Medulla oblongata (tissue), 1 donor: Measurements from ENCODE around the gene FOXO1.
A peak's percentile ranks its signal among the peaks of the same experiment; 100 is the strongest.
"Not testable (repeated sequence)": the region's sequence is repeated elsewhere in the genome, so short reads cannot be mapped to it uniquely, and the experiment has no call there.

Source experiments
- DNase-seq: peaks from one replicate; pipeline ENCODE4 v3.0.0-alpha.2; 2015; ENCODE audit errors: extremely low spot score

FOXO1 gene

DNA sequence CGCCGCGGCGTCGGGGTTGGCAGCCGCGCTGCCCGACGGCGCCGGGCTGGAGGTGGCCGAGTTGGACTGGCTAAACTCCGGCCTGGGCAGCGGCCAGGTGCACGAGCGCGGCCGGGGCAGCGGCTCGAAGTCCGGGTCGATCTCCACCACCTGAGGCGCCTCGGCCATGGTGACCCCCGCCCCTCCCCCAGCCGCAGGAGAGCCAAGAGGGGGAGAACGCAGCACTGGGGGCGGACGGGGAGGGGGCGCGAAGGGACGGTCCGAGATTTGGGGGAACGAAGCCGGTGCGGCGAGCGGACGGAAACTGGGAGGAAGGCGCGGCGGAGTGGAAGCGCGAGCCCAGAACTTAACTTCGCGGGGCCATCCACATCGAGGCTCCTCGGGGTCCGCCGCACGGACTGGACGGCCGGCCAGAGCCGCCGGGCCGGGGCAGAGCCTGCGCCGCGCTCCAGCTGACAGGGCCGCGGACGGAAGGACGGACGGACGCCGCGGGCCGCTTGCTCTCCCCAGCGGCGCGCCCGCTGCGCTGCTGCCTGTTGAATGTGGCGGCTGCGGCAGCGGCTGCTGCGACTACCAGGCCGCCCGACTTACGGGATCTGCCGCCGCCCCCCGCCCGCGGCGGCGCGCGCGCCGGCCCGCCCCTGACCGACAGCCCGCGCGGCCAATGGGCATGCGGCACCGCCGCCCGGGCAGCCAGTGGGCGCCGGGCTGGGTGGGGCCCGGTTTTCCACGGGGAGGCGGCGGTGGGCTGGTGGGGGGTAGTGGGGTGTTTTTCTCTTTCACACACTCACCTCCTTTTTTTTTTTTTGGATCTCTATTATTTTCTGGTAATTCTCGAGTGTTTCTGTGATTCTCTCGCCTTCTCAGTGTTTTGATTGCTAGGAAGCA is at the start of gene FOXO1:
Gene FOXO1, minus strand, starts transcription at position 597 of the 888 bp plus-strand sequence. Its CDS starts 429 bp downstream, at position 168.
- DNase-seq, result peak; percentile 87

- not testable (repeated sequence) for DNase-seq
Observed at GRCh38 chr13:40714433-40714832, 48.0 kb upstream of the FOXO1 start.

GRCh38 chr13:40706439-40706838 is 40.0 kb upstream of the FOXO1 start:
- DNase-seq, result no peak

- DNase-seq, result no peak
Observed at GRCh38 chr13:40697711-40698110, 31.3 kb upstream of the FOXO1 start.

DNA sequence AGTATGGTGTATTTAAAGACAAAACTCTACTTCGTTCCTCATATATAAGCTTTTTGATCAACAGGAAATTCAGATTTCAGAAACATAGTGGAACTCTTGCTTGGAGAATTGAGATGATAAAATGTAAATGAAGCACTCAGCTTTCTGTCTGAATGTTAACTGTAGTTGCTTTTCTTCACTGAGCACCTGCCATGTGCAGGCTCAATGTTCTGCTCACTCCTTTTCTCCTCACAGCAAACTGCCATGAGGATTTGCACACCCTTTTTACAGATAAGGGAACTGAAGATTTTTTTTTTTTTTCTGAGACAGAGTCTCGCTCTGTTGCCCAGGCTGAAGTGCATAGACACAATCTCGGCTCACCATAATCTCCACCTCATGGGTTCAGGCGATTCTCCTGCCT is 28.0 kb upstream of the FOXO1 start:
- no peak for DNase-seq

DNA sequence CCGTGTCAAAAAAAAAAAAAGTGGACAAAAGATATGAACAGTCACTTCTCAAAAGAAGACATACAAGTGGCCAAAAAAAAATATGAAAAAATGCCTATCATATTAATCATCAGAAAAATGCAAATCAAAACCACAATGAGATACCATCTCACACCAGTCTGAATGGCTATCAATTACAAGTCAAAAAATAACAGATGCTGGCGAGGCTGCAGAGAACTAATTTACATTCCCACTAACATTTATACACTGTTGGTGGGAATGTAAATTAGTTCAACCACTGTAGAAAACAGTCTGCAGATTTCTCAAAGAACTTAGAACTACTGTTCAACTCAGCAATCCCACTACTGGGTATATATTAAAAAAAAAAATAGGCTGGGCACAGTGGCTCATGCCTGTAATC is 26.5 kb upstream of the FOXO1 start:
- no peak for DNase-seq

DNA sequence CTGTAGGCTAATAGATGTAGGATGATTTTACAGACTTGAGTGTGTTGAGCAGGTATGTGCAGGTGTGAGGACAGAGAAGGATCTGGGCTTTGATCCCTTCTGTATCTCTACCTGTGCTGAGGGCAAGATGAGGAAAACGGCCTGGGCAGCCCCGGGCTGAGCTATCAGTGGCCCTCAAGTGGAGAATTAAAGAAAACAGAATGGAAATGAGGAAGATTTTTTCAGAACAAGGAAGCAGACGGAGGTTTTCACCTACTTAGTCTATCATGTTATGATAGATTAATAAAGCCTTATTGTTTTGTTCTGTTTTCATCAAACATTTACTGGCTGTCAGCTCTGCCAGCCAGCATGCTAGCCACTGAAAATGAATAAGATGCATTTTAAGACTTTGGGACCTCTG is 22.3 kb upstream of the FOXO1 start:
- no peak for DNase-seq

GRCh38 chr13:40682449-40683240 is 16.2 kb upstream of the FOXO1 start:
- peak; percentile 51 for DNase-seq

- DNase-seq, result no peak
Observed at GRCh38 chr13:40681341-40682146, 15.1 kb upstream of the FOXO1 start.

DNA sequence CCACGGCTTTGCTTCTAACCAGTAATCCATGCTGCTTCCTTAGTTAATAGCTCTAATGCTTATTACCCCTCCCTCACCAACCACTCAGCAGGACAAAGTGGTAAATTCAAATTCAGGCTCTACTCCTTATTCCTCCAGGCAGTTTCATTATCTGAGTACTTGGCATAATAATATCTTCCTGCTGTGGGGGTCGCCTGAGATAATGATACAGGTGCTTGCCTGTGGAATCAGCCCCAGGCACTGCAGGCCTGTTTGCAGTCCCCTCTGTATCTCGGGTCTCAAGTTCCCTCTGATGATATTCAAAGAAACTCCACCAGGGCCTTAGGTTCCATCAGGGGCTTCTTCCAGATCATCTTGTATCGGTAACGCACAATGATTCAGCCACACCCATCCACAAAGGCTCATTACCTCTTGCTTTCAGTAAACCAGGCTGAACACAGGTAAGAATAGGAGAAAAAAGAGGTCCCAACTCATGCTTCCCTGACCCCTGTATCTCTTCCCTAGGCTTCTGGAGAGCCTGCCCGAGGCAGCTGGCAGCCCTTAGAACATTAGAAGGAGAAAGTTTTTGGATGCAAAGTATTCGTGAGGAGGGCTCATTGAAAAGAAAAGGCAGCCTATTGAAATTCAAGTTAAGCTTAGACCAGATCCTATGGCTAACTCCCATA is 14.3 kb upstream of the FOXO1 start:
- DNase-seq, result no peak

GRCh38 chr13:40679480-40679985 is 13.1 kb upstream of the FOXO1 start:
- DNase-seq, result no peak

DNA sequence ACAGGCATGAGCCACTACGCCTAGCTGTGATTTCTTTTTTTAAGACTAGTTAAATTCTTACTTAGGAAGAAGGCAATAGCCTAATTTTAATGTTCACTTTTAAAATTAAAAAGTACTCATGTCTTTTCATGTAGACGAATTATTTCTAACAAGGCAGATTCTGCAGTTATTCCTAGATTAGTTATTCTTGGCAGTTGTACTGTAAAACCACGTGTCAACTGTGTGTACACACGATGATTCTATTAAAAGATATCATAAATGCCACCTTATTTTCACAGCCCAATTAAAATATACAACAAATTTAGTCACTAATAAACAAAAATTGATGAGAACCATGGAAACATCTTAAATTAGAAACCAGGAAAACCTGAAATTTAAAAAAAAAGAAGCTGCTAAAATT is 10.6 kb upstream of the FOXO1 start:
- no peak for DNase-seq

GRCh38 chr13:40676007-40676406 is 9.6 kb upstream of the FOXO1 start:
- DNase-seq, result no peak

GRCh38 chr13:40673414-40673813 is 7.0 kb upstream of the FOXO1 start:
- DNase-seq, result no peak

DNA sequence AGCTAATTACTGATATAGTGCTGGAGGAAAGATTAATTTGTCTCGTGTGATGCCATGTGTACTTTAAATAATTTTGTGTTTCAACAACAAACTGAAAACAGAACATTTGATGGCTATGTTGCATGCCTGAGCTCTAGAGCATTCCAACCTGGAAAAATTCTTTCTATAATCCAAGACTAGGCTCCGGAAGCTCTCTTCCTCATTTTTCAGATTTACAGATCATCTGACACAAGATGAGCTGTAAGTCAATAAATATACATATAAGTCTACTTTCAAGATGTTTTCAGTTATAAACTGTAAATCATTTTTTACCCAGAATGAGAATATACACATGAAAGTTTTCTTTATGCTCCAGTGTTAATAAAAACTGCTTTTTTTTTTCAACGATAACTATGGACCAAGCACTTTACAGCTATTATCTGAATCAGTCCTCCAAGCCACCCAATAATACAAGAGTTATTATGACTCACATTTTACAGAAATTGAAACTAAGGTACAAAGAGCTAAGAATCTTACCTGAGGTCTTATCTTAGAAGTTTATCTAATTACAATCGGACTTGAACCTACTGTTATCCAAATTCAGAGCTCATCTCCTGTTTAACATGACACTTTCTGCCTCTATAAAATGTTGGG is 6.4 kb upstream of the FOXO1 start:
- no peak for DNase-seq

- no peak for DNase-seq
Observed at GRCh38 chr13:40671956-40672764, 5.7 kb upstream of the FOXO1 start.

GRCh38 chr13:40670307-40670706 is 3.9 kb upstream of the FOXO1 start:
- no peak for DNase-seq

- DNase-seq, result no peak
Observed at GRCh38 chr13:40668335-40668734, 1.9 kb upstream of the FOXO1 start.

DNA sequence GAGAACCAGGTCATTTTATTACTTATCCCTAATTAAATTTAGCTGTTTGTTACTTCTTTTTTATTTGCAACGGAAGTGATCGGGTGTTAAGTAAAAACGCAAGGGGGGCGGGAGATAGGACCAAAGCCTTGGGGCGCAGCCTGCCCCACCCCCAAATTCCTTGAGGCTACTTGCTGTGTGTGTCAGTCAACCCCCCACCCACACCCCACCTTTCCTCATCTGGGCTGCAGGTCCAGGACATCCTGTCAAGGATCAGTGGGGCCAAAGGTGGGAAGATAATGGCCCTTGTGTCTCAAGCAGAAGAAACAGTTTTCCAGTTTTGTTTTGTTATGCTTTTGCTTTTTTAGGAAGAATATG is 1.2 kb upstream of the FOXO1 start:
- DNase-seq, result no peak
